GM12864 (cell line): ENCODE measurements around the gene SLA2.
"Not testable (repeated sequence)": the region's sequence is repeated elsewhere in the genome, so short reads cannot be mapped to it uniquely, and the experiment has no call there.

Experiments used
- DNase-seq: peaks from one replicate; pipeline ENCODE4 v3.0.0-alpha.2; 2011; ENCODE audit warnings: low read depth
- H3K4me3 ChIP-seq: 2 replicates; pipeline ENCODE4 v1.5.1; 2011; ENCODE audit warnings: mild to moderate bottlenecking, low read depth, low read length, control low read depth
- TF ChIP-seq, protein P1 (sequence below): IDR thresholded peaks from 2 replicates; pipeline ENCODE4 v1.5.1; 2011; ENCODE audit warnings: low read depth, mild to moderate bottlenecking, moderate library complexity, low read length, control low read depth, inconsistent platforms; ENCODE audit errors: missing control alignments

The SLA2 gene

DNA sequence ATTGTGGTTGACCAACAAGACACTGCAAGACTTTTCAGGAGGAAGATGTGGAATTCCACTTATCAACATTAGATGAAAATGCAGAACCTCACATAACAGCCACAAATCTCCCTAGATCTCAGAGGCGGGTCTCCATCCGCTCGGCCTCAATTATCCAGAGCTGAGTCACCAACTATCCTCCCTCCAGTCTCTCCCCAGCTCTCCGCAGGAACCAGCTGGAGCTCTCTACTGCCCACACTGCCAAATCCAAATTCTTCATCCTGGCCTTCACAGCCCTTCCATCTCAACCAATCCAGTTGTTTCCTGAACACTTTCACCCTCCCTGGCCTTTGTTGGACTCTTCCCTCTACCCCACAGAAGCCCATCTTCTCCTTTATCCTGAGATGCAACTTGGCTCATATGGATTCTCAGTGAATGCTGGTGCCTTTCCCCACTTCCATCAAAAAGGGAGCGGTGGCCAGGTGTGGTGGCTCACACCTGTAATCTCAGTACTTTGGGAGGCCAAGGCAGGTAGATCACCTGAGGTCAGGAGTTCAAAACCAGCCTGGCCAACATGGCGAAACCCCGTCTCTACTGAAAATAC is 76.1 kb downstream of the SLA2 start:
- TF ChIP-seq, protein P1, sequence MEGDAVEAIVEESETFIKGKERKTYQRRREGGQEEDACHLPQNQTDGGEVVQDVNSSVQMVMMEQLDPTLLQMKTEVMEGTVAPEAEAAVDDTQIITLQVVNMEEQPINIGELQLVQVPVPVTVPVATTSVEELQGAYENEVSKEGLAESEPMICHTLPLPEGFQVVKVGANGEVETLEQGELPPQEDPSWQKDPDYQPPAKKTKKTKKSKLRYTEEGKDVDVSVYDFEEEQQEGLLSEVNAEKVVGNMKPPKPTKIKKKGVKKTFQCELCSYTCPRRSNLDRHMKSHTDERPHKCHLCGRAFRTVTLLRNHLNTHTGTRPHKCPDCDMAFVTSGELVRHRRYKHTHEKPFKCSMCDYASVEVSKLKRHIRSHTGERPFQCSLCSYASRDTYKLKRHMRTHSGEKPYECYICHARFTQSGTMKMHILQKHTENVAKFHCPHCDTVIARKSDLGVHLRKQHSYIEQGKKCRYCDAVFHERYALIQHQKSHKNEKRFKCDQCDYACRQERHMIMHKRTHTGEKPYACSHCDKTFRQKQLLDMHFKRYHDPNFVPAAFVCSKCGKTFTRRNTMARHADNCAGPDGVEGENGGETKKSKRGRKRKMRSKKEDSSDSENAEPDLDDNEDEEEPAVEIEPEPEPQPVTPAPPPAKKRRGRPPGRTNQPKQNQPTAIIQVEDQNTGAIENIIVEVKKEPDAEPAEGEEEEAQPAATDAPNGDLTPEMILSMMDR, result no peak
- no peak for DNase-seq
- H3K4me3 ChIP-seq, result no peak overlapping the region

DNA sequence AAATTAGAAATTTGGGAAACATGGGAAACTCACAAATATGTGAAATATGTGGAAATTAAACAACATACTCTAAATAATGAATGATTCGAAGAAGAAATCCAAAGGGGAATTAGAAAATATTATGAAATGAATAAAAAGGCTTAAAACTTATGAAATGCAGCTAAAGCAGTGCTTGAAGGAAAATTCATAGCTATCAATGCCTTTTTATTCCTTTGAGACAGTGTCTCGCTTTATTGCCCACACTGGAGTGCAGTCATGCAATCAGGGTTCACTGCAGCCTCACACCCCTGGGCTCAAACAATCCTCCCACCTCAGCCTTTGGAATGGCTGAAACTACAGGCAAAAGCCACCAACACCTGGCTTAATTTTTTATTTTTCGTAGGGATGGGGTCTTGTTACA is 80.5 kb downstream of the SLA2 start:
- TF ChIP-seq, protein P1, result no peak
- no peak for DNase-seq
- no peak overlapping the region for H3K4me3 ChIP-seq

DNA sequence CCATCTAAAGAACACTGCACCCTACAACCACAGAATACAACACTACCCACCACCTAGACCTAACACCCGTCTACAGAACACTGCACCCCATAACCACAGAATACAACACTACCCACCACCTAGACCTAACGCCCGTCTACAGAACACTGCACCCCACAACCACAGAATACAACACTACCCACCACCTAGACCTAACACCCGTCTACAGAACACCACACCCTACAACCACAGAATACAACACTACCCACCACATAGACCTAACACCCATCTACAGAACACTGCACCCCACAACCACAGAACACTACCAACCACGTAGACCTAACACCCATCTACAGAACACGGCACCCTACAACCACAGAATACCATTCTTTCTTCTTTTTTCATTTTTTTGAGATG is 81.3 kb downstream of the SLA2 start:
- not testable (repeated sequence) for DNase-seq, H3K4me3 ChIP-seq

- not testable (repeated sequence) for DNase-seq, H3K4me3 ChIP-seq
Measured at GRCh38 chr20:36564078-36564725, 81.8 kb downstream of the SLA2 start.

DNA sequence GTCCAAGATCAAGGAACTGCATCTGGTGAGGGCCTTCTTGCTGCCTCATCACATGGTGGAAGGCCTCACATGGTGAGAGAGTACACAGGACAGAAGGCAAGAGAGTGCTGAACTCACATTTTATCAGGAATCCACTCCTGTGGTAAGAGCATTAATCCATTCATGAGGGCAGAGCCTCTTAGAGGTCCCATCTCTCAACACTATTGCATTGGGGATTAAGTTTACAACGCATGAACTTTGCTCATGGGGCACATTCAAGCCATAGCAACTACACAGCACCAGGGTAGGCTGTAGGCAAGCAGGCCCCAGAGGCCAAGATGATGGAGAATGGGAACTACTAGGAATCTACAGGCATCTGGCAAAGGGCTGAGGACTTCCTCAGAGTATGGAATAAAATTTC is 82.6 kb downstream of the SLA2 start:
- no peak overlapping the region for H3K4me3 ChIP-seq
- TF ChIP-seq, protein P1, result no peak
- no peak for DNase-seq

GRCh38 chr20:36562724-36563123 is 83.3 kb downstream of the SLA2 start:
- TF ChIP-seq, protein P1, result no peak
- H3K4me3 ChIP-seq, result no peak overlapping the region
- DNase-seq, result no peak
